B cell (primary cell): Measurements from ENCODE around the gene ASB4. TPM values are rescaled to one million over a fixed set of nuclear protein-coding genes. Genes with fewer than 3 reads are reported as not detected.
A peak's percentile ranks its signal among the peaks of the same experiment; 100 is the strongest.

Experiments used
- ATAC-seq: fragments of 200-7000 bp; cut with Tn5 transposase; one replicate; pipeline ENCODE4 v1.10.0; 2021; ENCODE audit warnings: low read depth, mild to moderate bottlenecking, moderate number of reproducible peaks, moderate library complexity
- CTCF ChIA-PET: fragments of 350-600 bp; sonication (Branson Sonifier 250); formaldehyde crosslinking; loops from one replicate; lab custom pipeline; 2021; ENCODE audit warnings: antibody characterized with exemption, inconsistent platforms; lab: Charles Lee
- POLR2A ChIA-PET: fragments of 350-600 bp; sonication (Branson Sonifier 250); formaldehyde crosslinking; loops from one replicate; lab custom pipeline; 2021; ENCODE audit warnings: antibody characterized with exemption; lab: Charles Lee
- DNase-seq: peaks from one replicate; pipeline ENCODE4 v3.0.0; 2013
- H2AFZ ChIP-seq: 2 replicates; pipeline ENCODE4 v1.6.1; 2012; ENCODE audit warnings: mild to moderate bottlenecking, low read depth, low read length; ENCODE audit not compliant: insufficient read depth, poor library complexity, severe bottlenecking
- H3K27ac ChIP-seq, 2 donors: 1 replicate in 1 of 2; 2 replicates in 1 of 2; pipeline ENCODE4 v1.5.1; 2012 to 2013; ENCODE audit warnings: low read length in 2 of 2, mild to moderate bottlenecking in 2 of 2, moderate library complexity in 1 of 2
- H3K27me3 ChIP-seq, 4 experiments: fragments of 200-600 bp in 1 of 4; sonication (generic) in 1 of 4; replicated peaks in 1 of 4; 1 replicate in 2 of 4; 2 replicates in 2 of 4; pipeline versions ENCODE4 v1.6.1 to v1.7.0; 2013 to 2016; ENCODE audit warnings: low read length in 3 of 4, mild to moderate bottlenecking in 2 of 4, mixed read lengths in 1 of 4, moderate library complexity in 1 of 4; ENCODE audit not compliant: insufficient read depth in 4 of 4, control insufficient read depth in 3 of 4; ENCODE audit errors: control extremely low read depth in 1 of 4
- H3K36me3 ChIP-seq, 2 experiments: replicated peaks in 1 of 2; 1 replicate in 1 of 2; 2 replicates in 1 of 2; pipeline versions ENCODE4 v1.6.1 to v1.7.1; 2013; ENCODE audit warnings: low read length in 1 of 2; ENCODE audit not compliant: insufficient read depth in 2 of 2, control insufficient read depth in 1 of 2; ENCODE audit errors: control extremely low read depth in 1 of 2, extremely low read depth in 1 of 2
- H3K4me1 ChIP-seq, 2 donors: fragments of 200-600 bp in 1 of 2; sonication (generic) in 1 of 2; 1 replicate in 1 of 2; 2 replicates in 1 of 2; pipeline versions ENCODE4 v1.5.1 to v1.6.1; 2013 to 2017; ENCODE audit warnings: low read length in 2 of 2; ENCODE audit not compliant: control insufficient read depth in 2 of 2, insufficient read depth in 2 of 2
- H3K4me2 ChIP-seq: replicated peaks from 2 replicates; pipeline ENCODE3; 2012; ENCODE audit warnings: mild to moderate bottlenecking, low read depth, low read length; ENCODE audit not compliant: poor library complexity, severe bottlenecking
- H3K4me3 ChIP-seq, 5 experiments: fragments of 200-600 bp in 1 of 5; sonication (generic) in 1 of 5; 1 replicate in 3 of 5; 2 replicates in 2 of 5; pipeline versions ENCODE4 v1.5.1 to v1.7.0; 2011 to 2016; ENCODE audit warnings: low read length in 4 of 5, mild to moderate bottlenecking in 4 of 5, low read depth in 2 of 5, control low read depth in 1 of 5, moderate library complexity in 1 of 5; ENCODE audit not compliant: insufficient read depth in 1 of 5; ENCODE audit errors: control extremely low read depth in 1 of 5, extremely low read depth in 1 of 5
- H3K79me2 ChIP-seq: fragments of 200-600 bp; sonication (generic); one replicate; pipeline ENCODE4 v1.6.0; 2016; ENCODE audit warnings: low read length; ENCODE audit not compliant: control insufficient read depth, insufficient read depth
- H3K9ac ChIP-seq: fragments of 200-600 bp; sonication (generic); 2 replicates; pipeline ENCODE4 v1.6.1; 2017; ENCODE audit warnings: mild to moderate bottlenecking, low read length, moderate library complexity
- H3K9me3 ChIP-seq, 3 donors: one replicate each; pipeline versions ENCODE4 v1.6.1 to v1.7.1; 2013; ENCODE audit warnings: low read length in 2 of 3; ENCODE audit not compliant: control insufficient read depth in 2 of 3, insufficient read depth in 1 of 3; ENCODE audit errors: control extremely low read depth in 1 of 3
- H4K20me1 ChIP-seq: 2 replicates; pipeline ENCODE4 v1.6.0; 2012; ENCODE audit warnings: mild to moderate bottlenecking, low read length; ENCODE audit not compliant: insufficient read depth, control insufficient read depth, poor library complexity, severe bottlenecking
- H3K27ac Mint-ChIP-seq: one replicate; pipeline ENCODE4 v1.8.0; 2021; ENCODE audit warnings: mixed read lengths
- H3K27me3 Mint-ChIP-seq: one replicate; pipeline ENCODE4 v1.8.0; 2021; ENCODE audit warnings: mixed read lengths
- H3K4me1 Mint-ChIP-seq: one replicate; pipeline ENCODE4 v1.8.0; 2021; ENCODE audit warnings: mixed read lengths
- H3K4me3 Mint-ChIP-seq: one replicate; pipeline ENCODE4 v1.8.0; 2021; ENCODE audit warnings: mixed read lengths
- H3K9me3 Mint-ChIP-seq: one replicate; pipeline ENCODE4 v1.8.0; 2022; ENCODE audit warnings: mixed read lengths; ENCODE audit not compliant: insufficient read depth
- CTCF ChIP-seq: fragments of 200-600 bp; IDR thresholded peaks from one replicate; pipeline ENCODE4 v1.8.0; 2022; ENCODE audit warnings: antibody characterized with exemption, mild to moderate bottlenecking
- EZH2 ChIP-seq: IDR thresholded peaks from 2 replicates; pipeline ENCODE4 v1.6.1; 2012; ENCODE audit warnings: borderline replicate concordance, low read depth, mild to moderate bottlenecking, moderate library complexity, low read length; ENCODE audit not compliant: insufficient read depth, poor library complexity, severe bottlenecking
- WGBS: methylation state at CpG from one replicate; pipeline ENCODE4 v1.1.5; 2013; ENCODE audit warnings: missing lambda C conversion rate; ENCODE audit not compliant: insufficient coverage; 5-methylcytosine and 5-hydroxymethylcytosine counted together
- intact Hi-C: fragments of 100-400 bp; cut with micrococcal nuclease; formaldehyde crosslinking; loops from one replicate; pipeline ENCODE4 v1.10.0; 2022
- polyA plus RNA-seq: library from polyadenylated mRNA; depleted of rRNA; stranded (reverse); fragments of >200 nt; gene quantifications from 2 replicates; pipeline ENCODE4 v1.2.3, GENCODE V29; 2012
- total RNA-seq, 2 donors: library from RNA; stranded (reverse); fragments of 120-200 nt in 1 of 2; gene quantifications; 1 replicate in 1 of 2; 2 replicates in 1 of 2; pipeline versions ENCODE4 v1.2.3 to v1.2.4, GENCODE V29; 2013 to 2022

The ASB4 gene
- total and polyA plus RNA-seq, 2 donors (not counting 1 experiment from before 2014, with no cell fraction given), result not detected

- Histone ChIP-seq H3K27ac (no peak overlapping the region), H2AFZ (no peak overlapping the region), H3K4me3 (no peak overlapping the region), H4K20me1 (no peaks in the 10 kb centered on the region), H3K9ac (no peak overlapping the region), H3K4me1 (peaks cover 6% of the 10 kb centered on the region in 2 donors), H3K79me2 (no peaks in the 10 kb centered on the region), H3K4me2 (no peak overlapping the region), H3K9me3 (no peaks in the 10 kb centered on the region), H3K27me3 (no peaks in the 10 kb centered on the region), H3K36me3 (no peaks in the 10 kb centered on the region)
- TF ChIP-seq EZH2, result no peak
- peak overlapping the region; percentile 51 for H3K27ac Mint-ChIP-seq
- peaks cover 10% of the 10 kb centered on the region for H3K4me1 Mint-ChIP-seq
- WGBS, result 95% methylated on average over 2 of the region's 3 CpGs
- ChIA-PET CTCF (interaction anchor here (1.1 to 12.6 kb wide), 2 partner anchors 9 to 1022 kb away, joined by 3 to 246 read pairs; no protein-coding TSS in a partner anchor), POLR2A (no interaction called here)
- no peak for ATAC-seq
- H3K27me3 Mint-ChIP-seq, result peaks cover 6% of the 10 kb centered on the region
- DNase-seq, result no peak
- H3K4me3 Mint-ChIP-seq, result no peak overlapping the region
- no peaks in the 10 kb centered on the region for H3K9me3 Mint-ChIP-seq
- intact Hi-C loops, result loop anchor here (10.0 kb wide), 1 partner anchor 126 kb away; no protein-coding TSS in a partner anchor
Observed at GRCh38 chr7:95471071-95471470, 14.7 kb upstream of the ASB4 start.

- TF ChIP-seq CTCF (no peak), EZH2 (no peak)
- ChIA-PET CTCF (interaction anchor here (0.7 to 12.6 kb wide), 3 partner anchors 24 to 1024 kb away, joined by 3 to 246 read pairs (median 3); no protein-coding TSS in a partner anchor), POLR2A (no interaction called here)
- Histone ChIP-seq H3K4me1 (peaks cover 6% of the 10 kb centered on the region in 2 donors), H3K9me3 (no peaks in the 10 kb centered on the region), H3K27me3 (no peaks in the 10 kb centered on the region), H3K27ac (no peak overlapping the region), H3K79me2 (no peaks in the 10 kb centered on the region), H3K4me2 (no peak overlapping the region), H2AFZ (no peak overlapping the region), H3K9ac (no peak overlapping the region), H3K4me3 (no peak overlapping the region), H3K36me3 (no peaks in the 10 kb centered on the region), H4K20me1 (no peaks in the 10 kb centered on the region)
- Mint-ChIP-seq H3K27me3 (peaks cover under 1% of the 10 kb centered on the region), H3K9me3 (no peaks in the 10 kb centered on the region), H3K4me1 (peaks cover 11% of the 10 kb centered on the region), H3K4me3 (no peak overlapping the region), H3K27ac (no peak overlapping the region)
- WGBS, result 88% methylated on average over 3 of the region's 8 CpGs
- intact Hi-C loops, result loop anchor here (10.0 kb wide), 1 partner anchor 128 kb away; no protein-coding TSS in a partner anchor
- no peak for ATAC-seq
- no peak for DNase-seq
Observed at GRCh38 chr7:95472581-95473161, 13.1 kb upstream of the ASB4 start.
